Motor neuron (in vitro differentiated cells): ENCODE measurements around the gene KIF14. TPM values are rescaled to one million over a fixed set of nuclear protein-coding genes. Genes with fewer than 3 reads are reported as not detected.
"Not testable (repeated sequence)": the region's sequence is repeated elsewhere in the genome, so short reads cannot be mapped to it uniquely, and the experiment has no call there.

Experiments
- ATAC-seq, 8 experiments: fragments of 200-7000 bp; cut with Tn5 transposase; replicated peaks in 6 of 8; 2 replicates each; pipeline ENCODE4 v1.8.0; 2021; ENCODE audit warnings: mild to moderate bottlenecking in 8 of 8, moderate library complexity in 8 of 8
- H3K27ac ChIP-seq, 2 donors: fragments of 250-450 bp; sonication (Bioruptor Pico); 2 replicates each; pipeline ENCODE4 v1.9.0; 2021; ENCODE audit warnings: antibody characterized with exemption in 2 of 2, mild to moderate bottlenecking in 2 of 2, moderate library complexity in 1 of 2
- H3K4me1 ChIP-seq, 2 donors: fragments of 250-450 bp; sonication (Bioruptor Pico); replicated peaks in 1 of 2; 2 replicates each; pipeline ENCODE4 v1.6.1; 2021; ENCODE audit warnings: antibody characterized with exemption in 2 of 2, mild to moderate bottlenecking in 2 of 2, moderate library complexity in 1 of 2
- H3K4me3 ChIP-seq, 5 donors: fragments of 250-450 bp; sonication (Bioruptor Pico); 2 replicates each; pipeline ENCODE4 v1.9.0; 2021; ENCODE audit warnings: antibody characterized with exemption in 5 of 5, mild to moderate bottlenecking in 5 of 5, moderate library complexity in 4 of 5
- WGBS, 10 experiments: fragments of 450-650 bp; shearing (Covaris generic); methylation state at CpG; one replicate each; pipeline ENCODE4 v1.0.0; 2022; 5-methylcytosine and 5-hydroxymethylcytosine counted together
- in situ Hi-C, 9 experiments: fragments of 400-800 bp; cut with MboI; loops; one replicate each; pipeline ENCODE4 v1.15.0; 2021; ENCODE audit warnings: low sequenced_read_pairs in 9 of 9, low pct_unique_long_range_greater_than_20kb in 2 of 9; ENCODE audit not compliant: unreplicated experiment in 9 of 9
- total RNA-seq, 8 experiments: library from RNA; unstranded; fragments of 300-600 nt; gene quantifications; 2 replicates each; pipeline versions ENCODE4 v1.2.3 to v1.2.4, GENCODE V29; 2022

The KIF14 gene
- total RNA-seq, 8 experiments from 2014 or later, result 0.15 to 15.9 (median 1.1) TPM

DNA sequence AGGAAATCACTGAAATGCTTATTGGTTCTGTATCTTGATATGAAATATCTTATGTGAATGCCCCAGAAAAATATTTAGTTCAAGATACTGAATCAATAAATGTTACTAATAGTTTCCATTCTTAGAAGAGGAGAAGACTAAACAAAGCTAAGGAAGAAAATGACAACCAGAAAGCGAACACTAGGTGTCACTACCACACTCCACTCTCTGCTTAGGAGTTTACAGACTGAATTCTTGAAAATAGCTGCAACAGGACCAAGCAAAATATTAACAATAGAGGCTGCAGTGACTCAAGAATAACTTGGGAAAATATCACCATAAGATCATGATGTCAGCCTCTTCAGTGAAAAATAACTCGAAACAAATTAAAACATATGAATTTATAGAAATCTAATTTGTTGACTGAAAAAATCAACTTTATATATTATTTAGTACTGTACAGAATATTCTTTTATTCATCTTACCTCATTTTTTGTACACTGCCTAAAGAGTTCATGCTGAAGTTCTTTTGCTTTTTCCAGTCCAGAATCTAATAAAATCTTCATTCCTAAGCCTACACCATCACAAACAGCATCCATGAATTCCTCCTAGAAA is 61.6 kb downstream of the KIF14 start:
- in situ Hi-C loops, result no loop called here
- peak; percentile 40 to 84 (median 66) for ATAC-seq
- WGBS, 10 experiments, result 28 to 65% (median 52%) methylated on average over 2 of the region's 2 CpGs

GRCh38 chr1:200556002-200556401 is 64.5 kb downstream of the KIF14 start:
- no peak for ATAC-seq
- Histone ChIP-seq H3K4me3 (no peak overlapping the region), H3K27ac (no peak overlapping the region), H3K4me1 (no peaks in the 10 kb centered on the region)
- in situ Hi-C loops, result no loop called here

More for the DNA sequence above, 61.6 kb downstream of the KIF14 start:
- H3K4me3 ChIP-seq, result no peak overlapping the region
- H3K4me1 ChIP-seq, result no peaks in the 10 kb centered on the region
- no peak overlapping the region for H3K27ac ChIP-seq

DNA sequence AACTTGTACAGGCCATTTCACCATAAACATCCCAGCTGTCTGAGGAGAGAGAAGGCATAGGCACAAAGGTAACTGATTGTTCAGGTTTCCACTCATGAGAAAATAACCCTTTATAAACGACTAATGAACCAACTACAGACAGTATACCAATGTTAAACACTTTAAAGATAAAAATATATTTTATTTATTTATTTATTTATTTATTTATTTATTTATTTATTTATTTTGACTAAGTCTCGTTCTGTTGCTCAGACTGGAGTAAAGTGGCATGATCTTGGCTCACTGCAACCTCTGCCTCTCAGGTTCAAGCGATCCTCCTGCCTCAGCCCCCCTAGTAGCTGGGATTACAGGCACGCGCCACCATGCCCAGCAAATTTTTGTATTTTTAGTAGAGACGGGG is 67.8 kb downstream of the KIF14 start:
- 78 to 100% (median 94%) methylated on average over 1 to 6 of the region's 6 CpGs; no CpG with 5 or more reads in 1 of the 10 experiments for WGBS, 10 experiments

GRCh38 chr1:200550367-200550766 is 70.2 kb downstream of the KIF14 start:
- Histone ChIP-seq H3K4me1 (no peaks in the 10 kb centered on the region), H3K4me3 (no peak overlapping the region), H3K27ac (no peak overlapping the region)
- no peak for ATAC-seq
- in situ Hi-C loops, result no loop called here

More for the DNA sequence above, 67.8 kb downstream of the KIF14 start:
- ATAC-seq, H3K27ac ChIP-seq, in situ Hi-C loops, H3K4me1 ChIP-seq, H3K4me3 ChIP-seq: not testable (repeated sequence)

GRCh38 chr1:200547386-200547785 is 73.2 kb downstream of the KIF14 start:
- WGBS, 10 experiments, result 21 to 86% (median 62%) methylated on average over 1 to 4 of the region's 4 CpGs
- Histone ChIP-seq H3K4me1 (no peaks in the 10 kb centered on the region), H3K4me3 (no peak overlapping the region), H3K27ac (no peak overlapping the region)
- in situ Hi-C loops, result no loop called here
- ATAC-seq, result no peak

DNA sequence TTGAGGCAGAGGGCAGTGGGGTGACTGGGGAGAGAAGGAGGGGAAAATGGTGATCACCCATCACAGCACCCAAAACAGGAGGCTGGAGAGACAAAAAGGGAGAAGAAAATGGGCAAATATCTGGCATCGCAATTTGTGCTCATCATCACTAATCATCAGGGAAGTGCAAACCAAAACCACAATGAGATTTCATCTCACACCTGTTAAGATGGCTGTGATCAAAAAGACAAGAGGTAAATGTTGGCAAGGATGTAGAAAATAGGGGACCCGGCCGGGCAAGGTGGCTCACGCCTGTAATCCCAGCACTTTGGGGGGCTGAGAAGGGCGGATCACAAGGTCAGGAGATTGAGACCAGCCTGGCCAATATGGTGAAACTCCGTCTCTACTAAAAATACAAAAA is 74.0 kb downstream of the KIF14 start:
- Histone ChIP-seq H3K4me1 (no peaks in the 10 kb centered on the region), H3K4me3 (no peak overlapping the region), H3K27ac (no peak overlapping the region)
- in situ Hi-C loops, result no loop called here
- 43 to 100% (median 95%) methylated on average over 1 to 6 of the region's 6 CpGs; no CpG with 5 or more reads in 2 of the 10 experiments for WGBS, 10 experiments
- ATAC-seq, result no peak

GRCh38 chr1:200542162-200542561 is 78.4 kb downstream of the KIF14 start:
- no peaks in the 10 kb centered on the region for H3K4me1 ChIP-seq
- no peak overlapping the region for H3K4me3 ChIP-seq
- 60 to 100% (median 93%) methylated on average over 1 to 2 of the region's 2 CpGs; no CpG with 5 or more reads in 4 of the 10 experiments for WGBS, 10 experiments
- in situ Hi-C loops, result no loop called here
- no peak overlapping the region for H3K27ac ChIP-seq
- no peak for ATAC-seq

DNA sequence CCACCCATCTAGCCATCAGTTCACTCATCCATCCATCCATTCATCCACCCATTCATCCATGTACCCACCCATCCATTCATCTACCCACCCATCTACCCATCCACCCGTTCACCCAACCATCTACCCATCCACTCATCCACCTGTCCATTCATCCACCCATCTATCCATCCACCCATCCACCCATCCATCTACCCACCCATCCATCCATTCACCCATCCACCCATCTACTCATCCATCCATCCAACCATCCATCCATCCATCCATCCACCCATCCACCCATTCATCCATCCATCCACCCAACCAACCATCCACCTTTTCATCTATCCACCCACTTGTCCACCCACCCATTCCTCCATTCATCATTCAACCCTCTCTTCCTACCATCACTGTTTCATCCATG is 80.3 kb downstream of the KIF14 start:
- H3K27ac ChIP-seq, result no peak overlapping the region
- H3K4me1 ChIP-seq, result no peaks in the 10 kb centered on the region
- 0 to 100% (median 58%) methylated on average over 1 of the region's 1 CpG; no CpG with 5 or more reads in 6 of the 10 experiments for WGBS, 10 experiments
- in situ Hi-C loops, result no loop called here
- ATAC-seq, result no peak
- H3K4me3 ChIP-seq, result no peak overlapping the region

DNA sequence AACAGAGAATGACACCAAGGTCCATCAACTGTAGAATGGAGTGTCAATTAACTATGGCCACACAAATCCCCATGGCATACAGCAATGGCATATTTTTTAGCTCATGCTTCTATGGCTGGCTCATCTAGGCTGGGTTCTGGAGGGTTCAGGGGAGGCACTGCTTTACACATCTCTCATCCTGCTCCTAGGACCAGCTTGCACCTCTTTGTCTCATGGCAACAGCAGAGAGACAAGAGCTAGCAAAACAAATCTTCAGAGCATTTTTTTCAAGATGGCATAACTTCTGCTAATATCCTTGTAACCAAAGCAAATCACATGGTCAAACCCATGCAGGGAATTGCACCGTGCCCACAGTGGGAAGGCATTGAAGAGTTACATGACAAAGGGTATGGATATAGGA is 82.4 kb downstream of the KIF14 start:
- Histone ChIP-seq H3K4me1 (no peaks in the 10 kb centered on the region), H3K4me3 (no peak overlapping the region), H3K27ac (no peak overlapping the region)
- in situ Hi-C loops, result no loop called here
- no peak for ATAC-seq
- whole genome bisulfite sequencing, 10 experiments, result 20 to 100% (median 57%) methylated on average over 1 of the region's 1 CpG; no CpG with 5 or more reads in 5 of the 10 experiments

- no peak overlapping the region for H3K27ac ChIP-seq
- WGBS, 10 experiments, result 0 to 89% (median 76%) methylated on average over 1 to 4 of the region's 4 CpGs; no CpG with 5 or more reads in 1 of the 10 experiments
- H3K4me3 ChIP-seq, result no peak overlapping the region
- peaks cover 2 to 7% of the 10 kb centered on the region in 2 donors for H3K4me1 ChIP-seq
- in situ Hi-C loops, result no loop called here
- ATAC-seq, result peak in 4 of 8 experiments; percentile 54 to 85 (median 78)
These were observed 84.9 kb downstream of the KIF14 start for GRCh38 chr1:200535605-200536004.

GRCh38 chr1:200530623-200531261 is 89.8 kb downstream of the KIF14 start:
- in situ Hi-C loops, result no loop called here
- H3K4me3 ChIP-seq, result no peak overlapping the region
- 0 to 60% (median 55%) methylated on average over 1 to 6 of the region's 7 CpGs; no CpG with 5 or more reads in 5 of the 10 experiments for WGBS, 10 experiments
- ATAC-seq, result peak in 5 of 8 experiments; percentile 29 to 60 (median 51)
- H3K27ac ChIP-seq, result no peak overlapping the region
- peaks cover 19 to 22% of the 10 kb centered on the region in 2 donors for H3K4me1 ChIP-seq

- no peak overlapping the region for H3K27ac ChIP-seq
- 0 to 67% (median 18%) methylated on average over 1 to 4 of the region's 4 CpGs; no CpG with 5 or more reads in 1 of the 10 experiments for WGBS, 10 experiments
- H3K4me1 ChIP-seq, result peaks cover 32% of the 10 kb centered on the region in 2 donors
- in situ Hi-C loops, result no loop called here
- ATAC-seq, result peak in 5 of 8 experiments; percentile 62 to 88 (median 83)
- no peak overlapping the region for H3K4me3 ChIP-seq
These were observed 91.5 kb downstream of the KIF14 start for GRCh38 chr1:200528858-200529606.

DNA sequence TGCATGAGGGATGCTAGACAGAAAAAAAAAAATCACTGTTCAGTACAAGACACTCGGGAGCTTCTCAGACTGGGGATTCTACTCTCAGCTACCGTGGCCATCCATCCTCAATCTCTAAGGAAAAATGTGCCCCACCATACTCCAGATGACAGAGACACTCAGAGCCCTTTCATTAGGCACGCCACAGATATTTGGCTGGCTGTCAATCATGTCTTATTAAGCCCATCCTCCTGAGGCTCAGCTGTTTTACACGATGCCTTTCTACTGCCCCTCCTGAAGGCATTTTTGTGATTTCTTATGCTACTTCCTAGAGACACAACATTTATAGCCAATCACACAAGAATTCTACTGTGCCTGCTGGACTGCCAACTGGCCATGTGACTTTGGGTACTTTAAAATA is 92.9 kb downstream of the KIF14 start:
- Histone ChIP-seq H3K4me1 (peaks cover 32% of the 10 kb centered on the region in 2 donors), H3K27ac (no peak overlapping the region), H3K4me3 (no peak overlapping the region)
- in situ Hi-C loops, result no loop called here
- no peak for ATAC-seq
- 40 to 100% (median 92%) methylated on average over 1 to 4 of the region's 4 CpGs; no CpG with 5 or more reads in 2 of the 10 experiments for WGBS, 10 experiments
